Lung microvascular endothelial cell (primary cell): Measurements from ENCODE around the gene GALM. TPM values are rescaled to one million over a fixed set of nuclear protein-coding genes. Genes with fewer than 3 reads are reported as not detected.

Experiments used
- DNase-seq, 2 donors: peaks; one replicate each; pipeline versions ENCODE4 v3.0.0 to v3.0.0-alpha.2; 2010; ENCODE audit warnings: low read depth in 2 of 2
- total RNA-seq: library from RNA; depleted of rRNA; stranded (reverse); fragments of >200 nt; gene quantifications from 2 replicates; pipeline ENCODE4 v1.2.1, GENCODE V29; 2014

GALM gene
- total RNA-seq, 1 donor from 2014 or later, result 4.4 TPM

GRCh38 chr2:38765149-38765548 is 99.2 kb downstream of the GALM start:
- DNase-seq, result no peak

DNA sequence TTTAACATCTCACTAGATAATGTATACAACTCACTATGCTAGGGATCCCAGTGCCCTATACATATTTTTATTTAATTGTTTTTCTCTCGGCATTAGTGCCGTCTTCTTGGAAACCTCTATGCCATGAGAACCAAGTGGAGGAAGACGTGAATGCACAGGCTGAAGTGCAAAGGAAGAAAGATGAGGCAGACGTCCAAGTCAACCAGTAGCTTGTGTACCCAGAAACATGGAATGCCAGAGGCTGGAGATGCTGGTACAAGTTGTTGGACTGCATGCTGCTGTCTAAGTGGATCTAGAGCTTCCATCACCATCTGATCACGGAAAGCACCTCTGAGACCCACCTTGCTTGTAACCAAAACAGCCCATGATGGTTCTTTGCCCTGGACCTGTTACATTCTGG is 99.6 kb downstream of the GALM start:
- no peak for DNase-seq

GRCh38 chr2:38771632-38772031 is 105.7 kb downstream of the GALM start:
- DNase-seq, result peak in 1 of 2 donors; percentile 25

DNA sequence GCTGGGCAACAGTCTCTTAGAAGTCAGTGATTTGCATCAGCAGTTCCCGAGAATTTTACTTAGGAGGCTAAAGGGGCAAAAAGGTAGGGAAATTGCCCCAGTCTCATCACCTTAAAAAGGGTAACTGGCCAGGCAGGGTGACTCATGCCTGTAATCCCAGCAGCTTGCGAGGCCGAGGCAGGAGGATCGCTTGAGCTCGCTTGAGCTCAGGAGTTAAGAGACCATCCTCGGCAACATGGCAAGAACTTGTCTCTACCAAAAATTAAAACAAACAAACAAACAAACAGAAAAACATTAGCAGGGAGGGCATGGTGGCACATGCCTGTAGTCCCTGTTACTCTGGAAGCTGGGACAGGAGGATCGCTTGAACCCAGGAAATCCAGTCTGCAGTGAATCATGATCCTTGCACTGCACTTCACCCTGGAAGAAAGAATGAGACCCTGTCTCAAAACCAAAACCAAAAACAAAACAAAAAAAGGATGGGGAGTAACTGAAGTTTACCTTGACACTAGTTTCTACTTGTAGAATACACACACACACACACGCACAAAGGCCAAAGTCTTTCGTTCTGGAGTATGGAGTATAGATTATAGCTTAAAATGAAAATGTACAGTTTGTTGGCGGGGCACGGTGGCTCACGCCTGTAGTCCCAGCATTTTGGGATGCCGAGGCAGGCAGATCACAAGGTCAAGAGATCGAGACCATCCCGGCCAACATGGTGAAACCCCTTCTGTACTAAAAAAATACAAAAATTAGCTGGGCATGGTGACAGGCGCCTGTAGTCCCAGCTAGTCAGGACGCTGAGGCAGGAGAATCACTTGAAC is 109.4 kb downstream of the GALM start:
- DNase-seq, result no peak

DNA sequence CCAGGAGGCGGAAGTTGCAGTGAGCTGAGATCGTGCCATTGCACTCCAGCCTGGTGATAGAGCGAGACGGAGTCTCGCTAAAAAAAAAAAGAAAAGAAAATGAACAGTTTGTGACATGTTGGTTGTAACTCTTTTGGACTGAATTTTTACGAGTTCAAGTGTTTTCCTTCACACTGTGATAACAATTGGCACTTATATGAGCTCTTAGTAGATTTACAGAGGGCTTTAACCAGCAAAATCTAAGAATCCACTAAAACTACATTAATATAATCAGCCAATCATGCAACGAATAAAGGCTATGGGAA is 110.0 kb downstream of the GALM start:
- no peak for DNase-seq

DNA sequence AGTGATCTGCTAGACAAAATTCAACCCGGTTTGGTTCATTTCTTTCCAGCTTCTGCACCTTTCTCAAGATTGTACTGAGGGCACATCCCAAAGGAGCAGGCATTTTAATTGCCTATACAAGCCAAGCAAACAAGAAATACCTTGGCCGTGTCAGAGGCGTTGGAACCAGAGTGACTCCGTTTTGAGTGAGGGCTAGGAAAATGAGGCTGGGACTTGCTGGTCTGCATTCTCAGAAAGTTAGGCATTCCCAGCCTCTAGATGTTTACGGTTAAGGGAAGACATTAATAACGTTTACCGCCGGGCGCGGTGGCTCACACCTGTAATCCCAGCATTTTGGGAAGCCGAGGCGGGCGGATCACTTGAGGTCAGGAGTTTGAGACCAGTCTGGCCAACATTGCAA is 110.6 kb downstream of the GALM start:
- DNase-seq, result no peak

- no peak for DNase-seq
These were observed 112.8 kb downstream of the GALM start for GRCh38 chr2:38778687-38779082.

DNA sequence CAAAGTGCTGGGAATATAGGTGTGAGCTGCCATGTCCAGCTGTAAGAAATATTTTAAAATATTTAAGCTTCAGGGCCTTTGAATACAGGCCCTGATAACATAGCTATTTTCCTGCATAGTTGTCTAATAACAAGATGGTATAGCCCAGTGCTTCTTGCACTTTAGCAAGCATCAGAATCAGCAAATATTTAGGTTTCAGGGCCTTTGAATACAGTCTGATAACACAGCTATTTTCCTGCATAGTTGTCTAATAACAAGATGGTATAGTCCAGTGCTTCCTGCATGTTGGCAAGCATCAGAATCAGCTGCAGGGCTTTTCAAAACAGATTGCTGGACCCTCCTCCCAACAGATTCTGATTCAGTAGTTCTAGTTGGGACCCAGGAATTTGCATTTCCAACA is 117.7 kb downstream of the GALM start:
- no peak for DNase-seq

Other genes starting within 250 kb of the GALM start
- gene HNRNPLL, start 63.2 kb upstream of the GALM start, total RNA-seq, result 32.0 and 35.3 TPM in 2 replicates
- 73.0 and 90.3 TPM in 2 replicates for gene SRSF7, start 85.2 kb downstream of the GALM start, total RNA-seq
- gene GEMIN6, start 112.1 kb downstream of the GALM start, total RNA-seq, result 6.1 and 11.5 TPM in 2 replicates
- gene DHX57, start 209.8 kb downstream of the GALM start, total RNA-seq, result 9.1 and 10.9 TPM in 2 replicates
- gene MORN2, start 209.9 kb downstream of the GALM start, total RNA-seq, result 8.1 and 8.3 TPM in 2 replicates
- gene ARHGEF33, start 223.8 kb downstream of the GALM start, total RNA-seq, result under 0.01 TPM in 1 of 2 replicates, not detected in the other